HEK293T (cell line): ENCODE data around the gene SPATA12.

Source experiments
- CTCF ChIA-PET: fragments of 350-600 bp; formaldehyde crosslinking; extraction: SDS; loops from one replicate; lab custom pipeline; 2021; ENCODE audit warnings: antibody characterized with exemption, inconsistent platforms; lab: Yijun Ruan, JAX
- POLR2A ChIA-PET: fragments of 350-600 bp; formaldehyde crosslinking; extraction: SDS; loops from one replicate; lab custom pipeline; 2020; ENCODE audit warnings: antibody characterized with exemption, inconsistent platforms; lab: Yijun Ruan, JAX
- DNase-seq: peaks from one replicate; pipeline ENCODE4 v3.0.0; 2012; ENCODE audit warnings: mixed read lengths; ENCODE audit errors: extremely low spot score
- ARNT ChIP-seq: fragments of 450-650 bp; IDR thresholded peaks from 2 replicates; pipeline ENCODE4 v1.6.1; 2017; ENCODE audit warnings: mild to moderate bottlenecking
- BHLHE40 ChIP-seq: fragments of 450-650 bp; IDR thresholded peaks from 2 replicates; pipeline ENCODE4 v1.6.1; 2016; ENCODE audit warnings: mild to moderate bottlenecking, moderate library complexity, borderline replicate concordance
- CTBP1 ChIP-seq: fragments of 450-650 bp; IDR thresholded peaks from 2 replicates; pipeline ENCODE4 v1.6.1; 2016; ENCODE audit warnings: borderline replicate concordance
- ELF4 ChIP-seq: fragments of 450-650 bp; IDR thresholded peaks from 2 replicates; pipeline ENCODE4 v1.6.1; 2017; ENCODE audit warnings: antibody characterized with exemption
- FOXA1 ChIP-seq: fragments of 450-650 bp; IDR thresholded peaks from 2 replicates; pipeline ENCODE4 v1.6.1; 2016; ENCODE audit warnings: mild to moderate bottlenecking
- FOXK2 ChIP-seq: fragments of 450-650 bp; IDR thresholded peaks from 2 replicates; pipeline ENCODE4 v1.6.1; 2016; ENCODE audit warnings: mild to moderate bottlenecking
- FOXM1 ChIP-seq: fragments of 450-650 bp; IDR thresholded peaks from 2 replicates; pipeline ENCODE4 v1.6.1; 2017; ENCODE audit warnings: mild to moderate bottlenecking, borderline replicate concordance
- HDGF ChIP-seq: fragments of 450-650 bp; IDR thresholded peaks from 2 replicates; pipeline ENCODE4 v1.6.1; 2017; ENCODE audit warnings: antibody characterized with exemption, borderline replicate concordance
- L3MBTL2 ChIP-seq: fragments of 450-650 bp; conservative IDR thresholded peaks from 2 replicates; pipeline ENCODE4 v1.6.1; 2016; ENCODE audit warnings: mild to moderate bottlenecking
- LEF1 ChIP-seq: fragments of 450-650 bp; IDR thresholded peaks from 2 replicates; pipeline ENCODE4 v1.6.1; 2017; ENCODE audit warnings: mild to moderate bottlenecking, borderline replicate concordance
- NFRKB ChIP-seq: fragments of 450-650 bp; IDR thresholded peaks from 2 replicates; pipeline ENCODE4 v1.6.1; 2016; ENCODE audit warnings: mild to moderate bottlenecking, moderate library complexity
- SP1 ChIP-seq: fragments of 450-650 bp; IDR thresholded peaks from 2 replicates; pipeline ENCODE4 v1.6.1; 2017
- SUZ12 ChIP-seq: fragments of 450-650 bp; IDR thresholded peaks from 2 replicates; pipeline ENCODE4 v1.6.1; 2016; ENCODE audit warnings: mild to moderate bottlenecking
- TARDBP ChIP-seq: fragments of 450-650 bp; IDR thresholded peaks from 2 replicates; pipeline ENCODE4 v1.6.1; 2016
- ZNF384 ChIP-seq: fragments of 450-650 bp; IDR thresholded peaks from 2 replicates; pipeline ENCODE4 v1.6.1; 2016
- TF ChIP-seq, protein P1 (sequence below): fragments of 450-650 bp; IDR thresholded peaks from 2 replicates; pipeline ENCODE4 v1.6.1; 2016

SPATA12 gene, protein sequence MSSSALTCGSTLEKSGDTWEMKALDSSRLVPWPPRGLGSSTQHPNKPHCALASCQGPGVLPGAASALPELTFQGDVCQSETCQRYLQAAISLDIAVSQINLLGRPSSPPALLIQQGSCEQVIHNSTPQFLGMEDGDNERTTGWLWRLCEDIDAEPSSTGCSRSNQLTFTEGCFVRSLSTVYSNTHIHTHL

DNA sequence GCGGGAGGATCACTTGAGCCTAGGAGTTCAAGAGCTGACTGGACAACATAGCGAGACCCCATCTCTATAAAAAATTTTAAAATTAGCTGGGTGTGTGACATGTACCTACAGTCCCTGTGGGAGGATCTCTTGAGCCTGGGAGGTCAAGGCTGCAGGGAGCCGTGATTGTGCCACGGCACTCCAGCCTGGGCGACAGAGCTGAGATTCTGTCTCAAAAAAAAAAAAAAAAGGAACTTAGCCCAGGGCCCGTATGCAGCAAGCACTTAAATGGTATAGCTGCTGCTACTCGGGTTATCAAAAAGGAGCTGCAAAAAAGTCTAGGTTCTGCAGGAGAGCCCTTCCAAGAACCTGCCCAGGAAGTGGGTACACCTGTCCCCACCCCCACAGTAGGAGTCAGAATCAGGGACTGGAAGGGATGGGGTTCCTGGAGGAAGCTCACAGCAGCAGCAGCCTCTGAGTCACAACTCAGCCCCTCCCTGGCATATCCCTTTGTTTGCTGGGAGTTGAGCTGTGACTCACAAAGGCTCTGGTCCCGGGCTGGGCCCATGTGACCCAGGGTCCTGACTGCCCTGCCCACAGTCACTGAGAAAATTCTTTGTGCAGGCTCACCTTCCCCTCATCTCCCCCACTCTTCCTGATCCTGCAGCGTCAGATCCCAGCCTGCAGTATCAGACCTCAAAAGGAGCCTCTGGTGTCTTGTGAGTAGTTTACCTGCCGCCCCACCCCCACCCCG, at the start of gene SPATA12:
TSS of gene SPATA12 (plus strand) at position 576 of the 733 bp plus-strand sequence. CDS start 13,031 bp downstream, outside the sequence.
- no peak for TF ChIP-seq TARDBP
- TF ChIP-seq SP1: no peak
- no peak for TF ChIP-seq FOXA1
- TF ChIP-seq BHLHE40: no peak
- TF ChIP-seq NFRKB: no peak
- TF ChIP-seq ZNF384: no peak
- no peak for TF ChIP-seq L3MBTL2
- TF ChIP-seq CTBP1: no peak
- CTCF ChIA-PET: no interaction called here
- POLR2A ChIA-PET: no interaction called here
- peak; percentile 47 for DNase-seq

DNA sequence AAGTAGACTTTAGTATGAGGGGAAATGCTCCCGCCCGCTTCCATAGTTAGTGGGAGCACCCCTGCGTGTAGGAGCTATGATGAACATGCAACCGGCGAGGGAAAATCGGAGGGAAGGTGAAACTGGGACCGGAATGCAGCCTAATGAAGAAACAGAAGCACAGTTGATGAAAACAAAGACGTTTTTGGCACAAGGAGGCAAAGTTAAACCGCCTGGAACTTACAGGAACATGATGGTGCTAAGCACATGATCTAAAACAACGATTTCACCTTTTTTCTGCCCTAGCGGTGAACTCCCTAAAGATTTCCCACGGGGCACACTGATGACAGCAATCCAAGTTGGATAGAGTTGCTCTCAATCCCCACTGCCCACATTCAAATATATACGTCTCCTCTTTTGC, 49.4 kb upstream of the SPATA12 start:
- TF ChIP-seq ARNT (no peak), SUZ12 (no peak), HDGF (no peak), FOXK2 (no peak), L3MBTL2 (no peak), FOXM1 (no peak), CTBP1 (no peak), FOXA1 (no peak), LEF1 (no peak), ELF4 (no peak), TARDBP (no peak), NFRKB (no peak), BHLHE40 (no peak), SP1 (no peak), ZNF384 (no peak)
- TF ChIP-seq, protein P1, sequence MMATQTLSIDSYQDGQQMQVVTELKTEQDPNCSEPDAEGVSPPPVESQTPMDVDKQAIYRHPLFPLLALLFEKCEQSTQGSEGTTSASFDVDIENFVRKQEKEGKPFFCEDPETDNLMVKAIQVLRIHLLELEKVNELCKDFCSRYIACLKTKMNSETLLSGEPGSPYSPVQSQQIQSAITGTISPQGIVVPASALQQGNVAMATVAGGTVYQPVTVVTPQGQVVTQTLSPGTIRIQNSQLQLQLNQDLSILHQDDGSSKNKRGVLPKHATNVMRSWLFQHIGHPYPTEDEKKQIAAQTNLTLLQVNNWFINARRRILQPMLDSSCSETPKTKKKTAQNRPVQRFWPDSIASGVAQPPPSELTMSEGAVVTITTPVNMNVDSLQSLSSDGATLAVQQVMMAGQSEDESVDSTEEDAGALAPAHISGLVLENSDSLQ: no peak
- DNase-seq: no peak
- POLR2A ChIA-PET: no interaction called here
- CTCF ChIA-PET: no interaction called here

DNA sequence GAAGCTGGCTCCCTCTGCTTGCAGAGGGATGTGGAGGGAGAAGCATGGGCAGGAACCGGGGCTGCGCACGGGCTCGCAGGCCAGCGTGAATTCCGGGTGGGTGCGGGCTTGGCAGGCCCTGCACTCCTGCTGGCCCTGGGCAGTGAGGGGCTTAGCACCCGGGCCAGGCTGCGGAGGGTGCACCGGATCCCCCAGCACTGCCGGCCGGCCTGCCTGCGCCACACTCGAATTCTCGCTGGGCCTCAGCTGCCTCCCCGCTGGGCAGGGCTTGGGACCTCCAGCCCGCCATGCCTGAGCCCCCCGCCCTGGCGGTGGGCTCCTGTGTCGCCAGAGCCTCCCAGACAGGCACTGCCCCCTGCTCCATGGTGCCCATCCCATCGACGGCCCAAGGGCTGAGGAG, 47.6 kb upstream of the SPATA12 start:
- no peak for DNase-seq
- CTCF ChIA-PET: interaction anchor here (1.0 kb wide), 1 partner anchor 25 kb away, joined by 4 read pairs; no protein-coding TSS in a partner anchor

DNA sequence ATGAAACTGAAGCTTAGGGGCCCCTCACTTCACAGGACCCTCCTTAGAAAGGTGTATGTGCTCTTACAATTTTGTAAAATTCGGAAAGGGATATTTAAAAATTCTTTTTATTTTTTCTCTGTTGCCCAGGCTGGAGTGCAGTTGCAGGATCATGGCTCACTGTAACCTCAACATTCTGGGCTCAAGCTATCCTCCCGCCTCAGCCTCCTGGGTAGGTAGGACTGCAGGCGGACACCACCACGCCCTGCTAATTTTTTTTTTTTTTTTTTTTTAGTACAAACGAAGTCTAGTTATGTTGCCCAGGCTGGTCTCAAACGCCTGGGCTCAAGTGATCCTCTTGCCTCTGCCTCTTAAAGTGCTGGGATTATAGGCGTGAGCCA, 45.1 kb upstream of the SPATA12 start:
- peak; percentile 81 for TF ChIP-seq ZNF384
- no peak for TF ChIP-seq LEF1
- POLR2A ChIA-PET: no interaction called here
- DNase-seq: no peak
- CTCF ChIA-PET: no interaction called here

More for the DNA sequence above, 47.6 kb upstream of the SPATA12 start:
- TF ChIP-seq BHLHE40: no peak
- no peak for TF ChIP-seq ZNF384
- no peak for TF ChIP-seq FOXA1
- no peak for TF ChIP-seq SUZ12
- TF ChIP-seq ELF4: no peak
- TF ChIP-seq ARNT: no peak
- no peak for TF ChIP-seq CTBP1
- TF ChIP-seq FOXM1: no peak
- no peak for TF ChIP-seq NFRKB
- TF ChIP-seq L3MBTL2: no peak
- no peak for TF ChIP-seq TARDBP
- no peak for TF ChIP-seq HDGF
- TF ChIP-seq SP1: no peak
- no peak for TF ChIP-seq LEF1
- TF ChIP-seq, protein P1: no peak
- POLR2A ChIA-PET: no interaction called here

DNA sequence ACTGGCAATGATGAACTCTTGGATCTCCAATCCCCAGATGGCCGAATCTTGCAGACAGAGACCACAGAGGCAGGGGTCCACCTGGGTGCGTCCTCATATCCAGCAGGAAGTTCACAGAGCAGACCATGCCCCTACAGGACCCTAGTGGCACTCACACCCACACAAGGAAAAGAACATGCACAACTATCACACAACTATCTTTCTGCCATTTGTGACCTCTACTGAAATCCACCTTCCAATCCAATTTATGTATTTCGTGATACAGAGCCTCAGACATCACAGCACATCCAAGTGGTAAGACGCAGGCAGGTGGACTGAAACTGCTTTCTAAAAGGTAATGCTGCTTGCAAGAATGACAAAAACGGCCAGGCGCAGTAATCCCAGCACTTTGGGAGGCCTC, 44.6 kb upstream of the SPATA12 start:
- POLR2A ChIA-PET: interaction anchor here (0.6 kb wide), 1 partner anchor 171 kb away, joined by 3 read pairs; no protein-coding TSS in a partner anchor
- CTCF ChIA-PET: no interaction called here
- TF ChIP-seq FOXA1 (no peak), ARNT (no peak), FOXM1 (no peak), SUZ12 (no peak), L3MBTL2 (no peak), CTBP1 (no peak), HDGF (no peak), ZNF384 (no peak), NFRKB (no peak), TARDBP (no peak), FOXK2 (no peak), ELF4 (no peak), SP1 (no peak)
- no peak for DNase-seq

DNA sequence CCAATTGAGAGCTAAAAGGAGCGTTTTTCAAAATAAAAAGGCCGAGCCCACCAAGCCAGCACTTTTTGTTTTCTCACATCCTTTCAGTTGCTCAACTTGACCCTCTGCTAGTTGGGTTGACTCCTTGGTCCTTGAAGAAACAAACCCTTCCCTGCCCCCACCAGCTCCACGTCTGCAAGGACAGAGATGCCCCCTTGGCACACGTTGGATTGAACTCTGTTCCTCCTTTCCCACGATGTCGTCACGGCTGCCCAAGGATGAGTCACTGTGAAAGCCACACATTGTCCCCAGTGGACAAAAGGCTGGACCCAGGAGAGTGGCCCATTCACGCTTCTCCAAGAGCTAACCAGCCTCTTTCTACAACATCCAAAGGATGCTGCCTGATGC, 43.0 kb upstream of the SPATA12 start:
- CTCF ChIA-PET: no interaction called here
- POLR2A ChIA-PET: no interaction called here
- no peak for DNase-seq
- no peak for TF ChIP-seq FOXA1
- TF ChIP-seq ELF4: no peak
- TF ChIP-seq SP1: no peak
- TF ChIP-seq FOXK2: no peak
- TF ChIP-seq FOXM1: no peak
- TF ChIP-seq LEF1: no peak
- no peak for TF ChIP-seq ZNF384
- TF ChIP-seq TARDBP: no peak
- no peak for TF ChIP-seq HDGF
- no peak for TF ChIP-seq CTBP1
- TF ChIP-seq L3MBTL2: no peak
- TF ChIP-seq, protein P1: no peak
